Measurements from ENCODE around the gene RTP4.

DNA sequence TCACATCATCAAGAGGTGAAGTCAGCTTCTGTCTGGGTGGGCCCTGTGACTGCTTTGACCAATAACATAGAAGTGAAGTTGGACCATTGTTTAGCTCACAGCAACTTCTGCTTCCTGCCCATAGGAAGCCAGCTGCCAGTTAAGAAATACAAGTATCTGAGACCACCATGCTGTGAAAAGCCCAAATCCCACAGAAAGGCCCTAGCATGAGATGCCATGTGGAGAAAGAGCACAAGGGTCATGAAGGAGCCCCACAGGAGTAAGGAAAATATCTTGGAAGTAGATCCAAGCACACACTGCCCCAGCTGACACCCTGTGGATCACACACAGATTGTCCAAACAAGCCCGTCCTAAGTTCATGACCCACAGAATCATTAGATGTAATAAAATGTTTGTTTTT is 28.5 kb downstream of the RTP4 start:
- TF ChIP-seq POLR2A (IDR thresholded peaks at IDR 0.05; ENCODE audit: low read length) (no peak), GATA1 (IDR thresholded peaks at IDR 0.05; ENCODE audit: low read depth, low read length) (no peak)

All from erythroblast (primary cell).